HEK293T (cell line): ENCODE data around the gene GLIPR2.

ENCODE experiments used
- BHLHE40 ChIP-seq: fragments of 450-650 bp; IDR thresholded peaks from 2 replicates; pipeline ENCODE4 v1.6.1; 2016; ENCODE audit warnings: mild to moderate bottlenecking, moderate library complexity, borderline replicate concordance
- CTBP1 ChIP-seq: fragments of 450-650 bp; IDR thresholded peaks from 2 replicates; pipeline ENCODE4 v1.6.1; 2016; ENCODE audit warnings: borderline replicate concordance
- ELF4 ChIP-seq: fragments of 450-650 bp; IDR thresholded peaks from 2 replicates; pipeline ENCODE4 v1.6.1; 2017; ENCODE audit warnings: antibody characterized with exemption
- FOXA1 ChIP-seq: fragments of 450-650 bp; IDR thresholded peaks from 2 replicates; pipeline ENCODE4 v1.6.1; 2016; ENCODE audit warnings: mild to moderate bottlenecking
- FOXM1 ChIP-seq: fragments of 450-650 bp; IDR thresholded peaks from 2 replicates; pipeline ENCODE4 v1.6.1; 2017; ENCODE audit warnings: mild to moderate bottlenecking, borderline replicate concordance
- HDGF ChIP-seq: fragments of 450-650 bp; IDR thresholded peaks from 2 replicates; pipeline ENCODE4 v1.6.1; 2017; ENCODE audit warnings: antibody characterized with exemption, borderline replicate concordance
- SP1 ChIP-seq: fragments of 450-650 bp; IDR thresholded peaks from 2 replicates; pipeline ENCODE4 v1.6.1; 2017
- SUZ12 ChIP-seq: fragments of 450-650 bp; IDR thresholded peaks from 2 replicates; pipeline ENCODE4 v1.6.1; 2016; ENCODE audit warnings: mild to moderate bottlenecking

GRCh38 chr9:36170531-36170930 lies 34.0 kb downstream of the GLIPR2 start:
- TF ChIP-seq FOXA1 (no peak), FOXM1 (no peak), SP1 (no peak), HDGF (no peak), SUZ12 (no peak), BHLHE40 (no peak), CTBP1 (no peak), ELF4 (no peak)
